HCT116 (cell line): ENCODE measurements around the gene ABCC11. TPM values are rescaled to one million over a fixed set of nuclear protein-coding genes. Genes with fewer than 3 reads are reported as not detected.
"Not testable (repeated sequence)": the region's sequence is repeated elsewhere in the genome, so short reads cannot be mapped to it uniquely, and the experiment has no call there.

Source experiments
- ATAC-seq: fragments of 200-7000 bp; cut with Tn5 transposase; 2 replicates; pipeline ENCODE4 v1.9.1; 2020; ENCODE audit warnings: mild to moderate bottlenecking, moderate library complexity
- BruUV-seq: library from RNA; stranded (reverse); fragments of 400-500 nt; replicated peaks from 2 replicates; lab custom pipeline; 2021; lab: Mats Ljungman, UMichigan
- CTCF ChIA-PET: fragments of 300-600 bp; sonication (Branson Sonifier 250); formaldehyde crosslinking; loops from one replicate; lab custom pipeline; 2021; ENCODE audit warnings: antibody characterized with exemption; lab: Charles Lee
- POLR2A ChIA-PET: fragments of 300-600, 350-600 bp; sonication (Branson Sonifier 250); formaldehyde crosslinking; loops from one replicate; lab custom pipeline; 2021; ENCODE audit warnings: antibody characterized with exemption; lab: Charles Lee
- RAD21 ChIA-PET, 2 experiments: fragments of 300-600 bp; sonication (Branson Sonifier 250); formaldehyde crosslinking; loops; one replicate each; lab custom pipeline; 2023; ENCODE audit warnings: low total read pairs in 2 of 2; ENCODE audit not compliant: uncharacterized antibody in 2 of 2, unreplicated experiment in 2 of 2, low non-redundant PET in 1 of 2; lab: Charles Lee
- DNase-seq: peaks from one replicate; pipeline ENCODE4 v3.0.0-alpha.2; 2010; ENCODE audit warnings: low read depth, low spot score
- H2AFZ ChIP-seq: fragments of 200-600 bp; shearing (Covaris generic), sonication (generic); 2 replicates; pipeline ENCODE4 v1.6.1; 2017; ENCODE audit warnings: low read depth, mixed run types, mixed read lengths, antibody characterized with exemption, low read length; ENCODE audit not compliant: poor library complexity, severe bottlenecking
- H3K27ac ChIP-seq: 2 replicates; pipeline ENCODE4 v1.5.1; 2012; ENCODE audit warnings: low read depth, low read length
- H3K27me3 ChIP-seq: fragments of 200-600 bp; sonication (generic); 2 replicates; pipeline ENCODE4 v1.6.1; 2016; ENCODE audit warnings: mixed run types, low read length, mixed read lengths; ENCODE audit not compliant: insufficient read depth
- H3K36me3 ChIP-seq, 2 experiments: fragments of 200-500 bp in 1 of 2; fragments of 200-600 bp in 1 of 2; sonication (Bioruptor generic) in 1 of 2; sonication (generic) in 1 of 2; 2 replicates each; pipeline versions ENCODE4 v1.5.1 to v1.6.1; 2014 to 2016; ENCODE audit warnings: low read length in 2 of 2, inconsistent platforms in 1 of 2, mixed read lengths in 1 of 2, mixed run types in 1 of 2; ENCODE audit not compliant: insufficient read depth in 2 of 2, control insufficient read depth in 1 of 2
- H3K4me1 ChIP-seq, 2 experiments: fragments of 200-600 bp in 1 of 2; sonication (generic) in 1 of 2; 2 replicates each; pipeline versions ENCODE4 v1.5.1 to v1.6.1; 2012 to 2017; ENCODE audit warnings: low read length in 2 of 2, inconsistent platforms in 1 of 2, mild to moderate bottlenecking in 1 of 2, mixed read lengths in 1 of 2, mixed run types in 1 of 2, moderate library complexity in 1 of 2; ENCODE audit not compliant: insufficient read depth in 2 of 2, control insufficient read depth in 1 of 2
- H3K4me2 ChIP-seq: fragments of 200-600 bp; sonication (generic); 2 replicates; pipeline ENCODE4 v1.6.1; 2017; ENCODE audit warnings: mixed run types, low read length, mixed read lengths
- H3K4me3 ChIP-seq, 2 experiments: fragments of 200-600 bp in 1 of 2; sonication (generic) in 1 of 2; replicated peaks in 1 of 2; 2 replicates each; pipeline ENCODE4 v1.5.1; 2011 to 2016; ENCODE audit warnings: low read length in 2 of 2, control low read depth in 1 of 2, low read depth in 1 of 2, mild to moderate bottlenecking in 1 of 2, mixed read lengths in 1 of 2, mixed run types in 1 of 2
- H3K79me2 ChIP-seq: fragments of 200-600 bp; sonication (generic); 2 replicates; pipeline ENCODE4 v1.6.1; 2017; ENCODE audit warnings: mild to moderate bottlenecking, mixed run types, low read length, moderate library complexity, mixed read lengths; ENCODE audit not compliant: insufficient read depth
- H3K9ac ChIP-seq: fragments of 200-600 bp; sonication (generic); 2 replicates; pipeline ENCODE4 v1.6.1; 2016; ENCODE audit warnings: low read length, mixed read lengths
- H3K9me2 ChIP-seq: fragments of 200-600 bp; sonication (generic), shearing (Covaris generic); 2 replicates; pipeline ENCODE4 v1.6.1; 2017; ENCODE audit warnings: mixed run types, mild to moderate bottlenecking, moderate library complexity; ENCODE audit not compliant: insufficient read depth
- H3K9me3 ChIP-seq, 2 experiments: fragments of 200-500 bp in 1 of 2; fragments of 200-600 bp in 1 of 2; sonication (Bioruptor generic) in 1 of 2; sonication (generic) in 1 of 2; 2 replicates each; pipeline ENCODE4 v1.6.1; 2014 to 2017; ENCODE audit warnings: low read length in 2 of 2, mixed read lengths in 2 of 2, inconsistent platforms in 1 of 2, low read depth in 1 of 2, mild to moderate bottlenecking in 1 of 2, mixed run types in 1 of 2, moderate library complexity in 1 of 2; ENCODE audit not compliant: control insufficient read depth in 1 of 2, insufficient read depth in 1 of 2
- H4K20me1 ChIP-seq: fragments of 200-600 bp; sonication (generic), shearing (Covaris generic); 2 replicates; pipeline ENCODE4 v1.6.1; 2017; ENCODE audit warnings: mixed run types, mild to moderate bottlenecking, moderate library complexity; ENCODE audit not compliant: insufficient read depth
- CBX3 ChIP-seq: IDR thresholded peaks from 2 replicates; pipeline ENCODE4 v1.6.1; 2012; ENCODE audit warnings: low read depth
- CEBPB ChIP-seq: IDR thresholded peaks from 2 replicates; pipeline ENCODE4 v1.6.1; 2012; ENCODE audit warnings: low read depth
- EGR1 ChIP-seq: IDR thresholded peaks from 2 replicates; pipeline ENCODE4 v1.6.1; 2012; ENCODE audit warnings: low read depth
- EZH2phosphoT487 ChIP-seq: fragments of 200-600 bp; IDR thresholded peaks from 2 replicates; pipeline ENCODE4 v1.6.1; 2018; ENCODE audit warnings: antibody characterized with exemption, borderline replicate concordance
- ZFX ChIP-seq: fragments of 450-650 bp; IDR thresholded peaks from 2 replicates; pipeline ENCODE4 v1.6.1; 2017
- intact Hi-C: fragments of 100-400 bp; cut with micrococcal nuclease; formaldehyde crosslinking; loops from 2 replicates; pipeline ENCODE4 v1.10.0; 2022
- total RNA-seq: library from RNA; stranded (reverse); gene quantifications from one replicate; pipeline ENCODE4 v1.2.1, GENCODE V29; 2021; ENCODE audit not compliant: unreplicated experiment
- TF ChIP-seq, protein P1 (sequence below): IDR thresholded peaks from 2 replicates; pipeline ENCODE4 v1.6.1; 2012
- TF ChIP-seq, protein P2 (sequence below): IDR thresholded peaks from 2 replicates; pipeline ENCODE4 v1.6.1; 2012
- TF ChIP-seq, protein P3 (sequence below), 3 experiments: fragments of 200-600 bp in 1 of 3; sonication (generic) in 1 of 3; IDR thresholded peaks in 2 of 3; conservative IDR thresholded peaks in 1 of 3; 2 replicates each; pipeline ENCODE4 v1.5.1; 2012 to 2017; ENCODE audit warnings: low read depth in 2 of 3, low read length in 2 of 3, antibody characterized with exemption in 1 of 3, borderline replicate concordance in 1 of 3, control low read depth in 1 of 3, mild to moderate bottlenecking in 1 of 3, mixed read lengths in 1 of 3, mixed run types in 1 of 3, moderate library complexity in 1 of 3; ENCODE audit not compliant: insufficient read depth in 1 of 3

The ABCC11 gene
- total RNA-seq, 1 experiment from 2014 or later = 0.54 TPM

DNA sequence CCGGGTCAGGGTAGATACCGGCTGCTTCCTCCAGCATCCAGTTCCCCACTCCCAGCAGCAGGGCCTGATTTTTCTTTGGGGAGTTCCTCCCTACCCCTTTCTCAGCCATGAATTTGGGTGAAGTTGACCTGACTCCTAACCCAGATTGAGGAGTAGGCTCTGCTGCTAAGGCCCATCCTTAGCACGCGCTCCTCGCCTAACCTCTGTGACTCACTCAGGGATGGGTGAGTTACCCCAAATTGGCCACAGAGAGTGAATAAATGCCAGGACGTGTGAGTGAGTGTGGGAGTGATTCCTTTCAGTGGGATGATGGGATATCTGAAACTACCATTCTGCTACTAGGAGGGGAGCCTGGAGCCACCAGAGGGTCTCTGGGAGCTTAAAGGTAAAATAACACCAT is 62.7 kb downstream of the ABCC11 start (continued):
- no peak for TF ChIP-seq CBX3
- no peak for TF ChIP-seq EGR1
- TF ChIP-seq EZH2phosphoT487 = no peak

DNA sequence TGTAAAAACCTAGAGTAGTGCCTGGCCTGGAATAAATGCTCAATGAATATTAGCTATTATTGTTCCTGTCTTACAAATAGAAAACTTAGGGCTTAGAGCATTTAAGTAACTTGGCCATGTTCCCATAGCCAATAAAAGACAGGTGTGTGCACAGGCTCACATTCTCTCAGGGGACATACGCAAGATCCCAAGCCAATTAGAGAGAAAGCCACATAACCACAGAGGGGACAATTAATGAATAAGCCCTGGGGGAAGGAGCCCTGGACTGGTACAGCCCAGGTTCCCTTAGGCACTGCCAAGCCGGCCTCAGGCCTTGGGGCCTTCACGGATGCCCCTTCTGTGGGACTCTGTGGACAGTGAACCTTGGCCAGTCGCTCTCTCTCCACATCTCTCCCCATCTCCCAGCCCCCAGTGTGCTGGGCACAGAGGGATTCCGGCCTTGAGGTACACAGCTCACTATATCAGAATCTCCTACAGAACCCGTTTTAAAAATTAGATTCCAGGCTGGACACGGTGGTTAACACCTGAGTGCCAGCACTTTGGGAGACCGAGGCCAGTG is 64.3 kb downstream of the ABCC11 start:
- ATAC-seq (no peak), DNase-seq (no peak)
- POLR2A ChIA-PET = no interaction called here
- Histone ChIP-seq H3K4me2 (no peak overlapping the region), H3K27ac (no peak overlapping the region), H3K4me1 (no peaks in the 10 kb centered on the region), H4K20me1 (no peaks in the 10 kb centered on the region), H3K79me2 (no peaks in the 10 kb centered on the region), H3K9me2 (no peaks in the 10 kb centered on the region), H3K27me3 (no peaks in the 10 kb centered on the region), H3K9me3 (no peaks in the 10 kb centered on the region), H2AFZ (no peak overlapping the region), H3K36me3 (no peaks in the 10 kb centered on the region), H3K9ac (no peak overlapping the region), H3K4me3 (no peak overlapping the region)
- CTCF ChIA-PET = interaction anchor here (1.1 kb wide), 1 partner anchor 18 kb away, joined by 3 read pairs; no protein-coding TSS in a partner anchor
- RAD21 ChIA-PET = no interaction called here
- TF ChIP-seq CEBPB (no peak), ZFX (no peak), CBX3 (no peak), EGR1 (no peak), EZH2phosphoT487 (no peak)
- TF ChIP-seq, protein P1, sequence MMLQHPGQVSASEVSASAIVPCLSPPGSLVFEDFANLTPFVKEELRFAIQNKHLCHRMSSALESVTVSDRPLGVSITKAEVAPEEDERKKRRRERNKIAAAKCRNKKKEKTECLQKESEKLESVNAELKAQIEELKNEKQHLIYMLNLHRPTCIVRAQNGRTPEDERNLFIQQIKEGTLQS = no peak
- TF ChIP-seq, protein P2, sequence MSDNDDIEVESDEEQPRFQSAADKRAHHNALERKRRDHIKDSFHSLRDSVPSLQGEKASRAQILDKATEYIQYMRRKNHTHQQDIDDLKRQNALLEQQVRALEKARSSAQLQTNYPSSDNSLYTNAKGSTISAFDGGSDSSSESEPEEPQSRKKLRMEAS = no peak
- TF ChIP-seq, protein P3, sequence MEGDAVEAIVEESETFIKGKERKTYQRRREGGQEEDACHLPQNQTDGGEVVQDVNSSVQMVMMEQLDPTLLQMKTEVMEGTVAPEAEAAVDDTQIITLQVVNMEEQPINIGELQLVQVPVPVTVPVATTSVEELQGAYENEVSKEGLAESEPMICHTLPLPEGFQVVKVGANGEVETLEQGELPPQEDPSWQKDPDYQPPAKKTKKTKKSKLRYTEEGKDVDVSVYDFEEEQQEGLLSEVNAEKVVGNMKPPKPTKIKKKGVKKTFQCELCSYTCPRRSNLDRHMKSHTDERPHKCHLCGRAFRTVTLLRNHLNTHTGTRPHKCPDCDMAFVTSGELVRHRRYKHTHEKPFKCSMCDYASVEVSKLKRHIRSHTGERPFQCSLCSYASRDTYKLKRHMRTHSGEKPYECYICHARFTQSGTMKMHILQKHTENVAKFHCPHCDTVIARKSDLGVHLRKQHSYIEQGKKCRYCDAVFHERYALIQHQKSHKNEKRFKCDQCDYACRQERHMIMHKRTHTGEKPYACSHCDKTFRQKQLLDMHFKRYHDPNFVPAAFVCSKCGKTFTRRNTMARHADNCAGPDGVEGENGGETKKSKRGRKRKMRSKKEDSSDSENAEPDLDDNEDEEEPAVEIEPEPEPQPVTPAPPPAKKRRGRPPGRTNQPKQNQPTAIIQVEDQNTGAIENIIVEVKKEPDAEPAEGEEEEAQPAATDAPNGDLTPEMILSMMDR (IDR thresholded peaks at IDR 0.05 in 2 of 3, conservative IDR thresholded peaks at IDR 0.05 in 1 of 3; ENCODE audit: borderline replicate concordance in 1 of 3, insufficient read depth in 1 of 3, low read depth in 2 of 3, low read length in 2 of 3) = no peak
- intact Hi-C loops = no loop called here
- BruUV-seq = no TSS peak

GRCh38 chr16:48181746-48182520 is 65.4 kb downstream of the ABCC11 start:
- POLR2A ChIA-PET, H2AFZ ChIP-seq, H3K9me2 ChIP-seq, RAD21 ChIA-PET, CTCF ChIA-PET, H3K27ac ChIP-seq, H4K20me1 ChIP-seq, H3K79me2 ChIP-seq, H3K4me2 ChIP-seq, BruUV-seq, ATAC-seq, H3K9ac ChIP-seq, intact Hi-C loops, H3K27me3 ChIP-seq, H3K9me3 ChIP-seq, H3K4me1 ChIP-seq, H3K4me3 ChIP-seq, DNase-seq, H3K36me3 ChIP-seq: not testable (repeated sequence)
